GM23338 (cell line): ENCODE measurements around the gene MBOAT1. TPM values are rescaled to one million over a fixed set of nuclear protein-coding genes. Genes with fewer than 3 reads are reported as not detected.

Experiments
- ATAC-seq: fragments of 200-7000 bp; cut with Tn5 transposase; 3 replicates; pipeline ENCODE4 v1.9.1; 2020
- DNase-seq: peaks from one replicate; pipeline ENCODE4 v3.0.0-alpha.2; 2015; ENCODE audit warnings: low spot score
- H2AFZ ChIP-seq: fragments of 200-600 bp; sonication (generic); 2 replicates; pipeline ENCODE4 v1.8.0; 2016; ENCODE audit warnings: antibody characterized with exemption, mild to moderate bottlenecking, moderate library complexity
- H3F3A ChIP-seq: fragments of 200-600 bp; sonication (generic); replicated peaks from 2 replicates; pipeline ENCODE4 v1.8.0; 2017; ENCODE audit warnings: antibody characterized with exemption, mixed run types, low read depth
- H3K27ac ChIP-seq: fragments of 200-600 bp; sonication (generic); 2 replicates; pipeline ENCODE4 v1.6.1; 2016; ENCODE audit warnings: low read depth
- H3K27me3 ChIP-seq: fragments of 200-600 bp; sonication (generic); 2 replicates; pipeline ENCODE4 v1.8.0; 2016; ENCODE audit warnings: mild to moderate bottlenecking, mixed run types, moderate library complexity; ENCODE audit not compliant: insufficient read depth
- H3K36me3 ChIP-seq: fragments of 200-600 bp; sonication (generic); 2 replicates; pipeline ENCODE4 v1.8.0; 2016; ENCODE audit warnings: mild to moderate bottlenecking; ENCODE audit not compliant: insufficient read depth
- H3K4me1 ChIP-seq: fragments of 200-600 bp; sonication (generic); 2 replicates; pipeline ENCODE4 v1.8.0; 2016; ENCODE audit warnings: mild to moderate bottlenecking, moderate library complexity; ENCODE audit not compliant: insufficient read depth
- H3K4me2 ChIP-seq: fragments of 200-600 bp; sonication (generic); 2 replicates; pipeline ENCODE4 v1.7.1; 2017; ENCODE audit warnings: mixed run types
- H3K4me3 ChIP-seq: fragments of 200-600 bp; sonication (generic); 2 replicates; pipeline ENCODE4 v1.6.1; 2016; ENCODE audit warnings: mixed run types
- H3K79me2 ChIP-seq: fragments of 200-600 bp; sonication (generic); replicated peaks from 2 replicates; pipeline ENCODE4 v1.8.0; 2017; ENCODE audit warnings: mild to moderate bottlenecking; ENCODE audit not compliant: insufficient read depth
- H3K9me2 ChIP-seq: fragments of 200-600 bp; sonication (generic); 2 replicates; pipeline ENCODE4 v1.8.0; 2017; ENCODE audit not compliant: insufficient read depth
- H4K20me1 ChIP-seq: fragments of 200-600 bp; sonication (generic); replicated peaks from 2 replicates; pipeline ENCODE4 v1.8.0; 2017; ENCODE audit warnings: mild to moderate bottlenecking; ENCODE audit not compliant: insufficient read depth
- H3K27ac Mint-ChIP-seq: 2 replicates; pipeline ENCODE4 v1.8.0; 2020; ENCODE audit warnings: inconsistent platforms, mild to moderate bottlenecking, moderate library complexity, mixed read lengths
- H3K27me3 Mint-ChIP-seq: 3 replicates; pipeline ENCODE4 v1.8.0; 2022; ENCODE audit warnings: low read depth, mild to moderate bottlenecking, moderate library complexity, mixed read lengths, inconsistent platforms; ENCODE audit not compliant: insufficient read depth, poor library complexity
- H3K36me3 Mint-ChIP-seq: 3 replicates; pipeline ENCODE4 v1.8.0; 2021; ENCODE audit warnings: low read depth, mild to moderate bottlenecking, inconsistent platforms, moderate library complexity, mixed read lengths
- H3K4me1 Mint-ChIP-seq: 3 replicates; pipeline ENCODE4 v1.8.0; 2020; ENCODE audit warnings: mild to moderate bottlenecking, inconsistent platforms, mixed read lengths
- H3K4me3 Mint-ChIP-seq: 3 replicates; pipeline ENCODE4 v1.8.0; 2021; ENCODE audit warnings: moderate library complexity, mild to moderate bottlenecking, inconsistent platforms, mixed read lengths
- H3K9me3 Mint-ChIP-seq: 3 replicates; pipeline ENCODE4 v1.8.0; 2020; ENCODE audit warnings: moderate library complexity, mild to moderate bottlenecking, inconsistent platforms, mixed read lengths
- CREB1 ChIP-seq: fragments of 250-450 bp; sonication (Bioruptor Pico); IDR thresholded peaks from 2 replicates; pipeline ENCODE4 v1.5.0; 2020; ENCODE audit warnings: low read depth, mild to moderate bottlenecking, moderate library complexity
- ETS1 ChIP-seq: IDR thresholded peaks from 2 replicates; pipeline ENCODE4 v1.6.1; 2016; ENCODE audit warnings: antibody characterized with exemption
- EZH2 ChIP-seq: fragments of 200-600 bp; sonication (generic); IDR thresholded peaks from one replicate; pipeline ENCODE4 v1.8.0; 2017; ENCODE audit warnings: antibody characterized with exemption, mild to moderate bottlenecking, low read depth; ENCODE audit not compliant: unreplicated experiment
- EZH2phosphoT487 ChIP-seq: fragments of 200-600 bp; sonication (generic); IDR thresholded peaks from one replicate; pipeline ENCODE4 v1.8.1; 2018; ENCODE audit warnings: antibody characterized with exemption; ENCODE audit not compliant: unreplicated experiment
- JUNB ChIP-seq: IDR thresholded peaks from one replicate; pipeline ENCODE4 v1.6.1; 2016; ENCODE audit warnings: antibody characterized with exemption; ENCODE audit not compliant: unreplicated experiment
- NANOG ChIP-seq: IDR thresholded peaks from 2 replicates; pipeline ENCODE4 v1.6.1; 2016; ENCODE audit warnings: antibody characterized with exemption, borderline replicate concordance
- POLR2AphosphoS5 ChIP-seq: IDR thresholded peaks from 2 replicates; pipeline ENCODE4 v1.6.1; 2016; ENCODE audit warnings: antibody characterized with exemption, low read depth
- STAT1 ChIP-seq: IDR thresholded peaks from one replicate; pipeline ENCODE4 v1.6.1; 2016; ENCODE audit warnings: antibody characterized with exemption; ENCODE audit not compliant: unreplicated experiment
- ZNF114 ChIP-seq: fragments of 250-450 bp; sonication (Bioruptor Pico); IDR thresholded peaks from 2 replicates; pipeline ENCODE4 v1.5.0; 2020; ENCODE audit warnings: mild to moderate bottlenecking, moderate library complexity
- ZNF331 ChIP-seq: fragments of 250-450 bp; sonication (Bioruptor Pico); IDR thresholded peaks from 2 replicates; pipeline ENCODE4 v1.5.0; 2020; ENCODE audit warnings: low read depth, mild to moderate bottlenecking, moderate library complexity
- ZNF462 ChIP-seq: fragments of 250-450 bp; sonication (Bioruptor Pico); IDR thresholded peaks from 2 replicates; pipeline ENCODE4 v1.5.0; 2020; ENCODE audit warnings: mild to moderate bottlenecking, moderate library complexity
- polyA plus RNA-seq: library from polyadenylated mRNA; unstranded; fragments of >200 nt; fragmentation: Nextera tagmentation; extraction: Ambion mirVana; gene quantifications from 2 replicates; pipeline ENCODE4 v1.2.1, GENCODE V29; 2016
- total RNA-seq: library from RNA; depleted of rRNA; stranded (reverse); fragments of >200 nt; shearing (Covaris generic); gene quantifications from 2 replicates; pipeline ENCODE4 v1.2.3, GENCODE V29; 2014
- TF ChIP-seq, protein P1 (sequence below): IDR thresholded peaks from one replicate; pipeline ENCODE4 v1.6.1; 2018; ENCODE audit warnings: antibody characterized with exemption; ENCODE audit not compliant: unreplicated experiment

MBOAT1 gene
- total and polyA plus RNA-seq, 2 experiments from 2014 or later: 3.8 to 18.6 TPM

- no peak for TF ChIP-seq EZH2
- TF ChIP-seq STAT1: no peak
- TF ChIP-seq, protein P1, sequence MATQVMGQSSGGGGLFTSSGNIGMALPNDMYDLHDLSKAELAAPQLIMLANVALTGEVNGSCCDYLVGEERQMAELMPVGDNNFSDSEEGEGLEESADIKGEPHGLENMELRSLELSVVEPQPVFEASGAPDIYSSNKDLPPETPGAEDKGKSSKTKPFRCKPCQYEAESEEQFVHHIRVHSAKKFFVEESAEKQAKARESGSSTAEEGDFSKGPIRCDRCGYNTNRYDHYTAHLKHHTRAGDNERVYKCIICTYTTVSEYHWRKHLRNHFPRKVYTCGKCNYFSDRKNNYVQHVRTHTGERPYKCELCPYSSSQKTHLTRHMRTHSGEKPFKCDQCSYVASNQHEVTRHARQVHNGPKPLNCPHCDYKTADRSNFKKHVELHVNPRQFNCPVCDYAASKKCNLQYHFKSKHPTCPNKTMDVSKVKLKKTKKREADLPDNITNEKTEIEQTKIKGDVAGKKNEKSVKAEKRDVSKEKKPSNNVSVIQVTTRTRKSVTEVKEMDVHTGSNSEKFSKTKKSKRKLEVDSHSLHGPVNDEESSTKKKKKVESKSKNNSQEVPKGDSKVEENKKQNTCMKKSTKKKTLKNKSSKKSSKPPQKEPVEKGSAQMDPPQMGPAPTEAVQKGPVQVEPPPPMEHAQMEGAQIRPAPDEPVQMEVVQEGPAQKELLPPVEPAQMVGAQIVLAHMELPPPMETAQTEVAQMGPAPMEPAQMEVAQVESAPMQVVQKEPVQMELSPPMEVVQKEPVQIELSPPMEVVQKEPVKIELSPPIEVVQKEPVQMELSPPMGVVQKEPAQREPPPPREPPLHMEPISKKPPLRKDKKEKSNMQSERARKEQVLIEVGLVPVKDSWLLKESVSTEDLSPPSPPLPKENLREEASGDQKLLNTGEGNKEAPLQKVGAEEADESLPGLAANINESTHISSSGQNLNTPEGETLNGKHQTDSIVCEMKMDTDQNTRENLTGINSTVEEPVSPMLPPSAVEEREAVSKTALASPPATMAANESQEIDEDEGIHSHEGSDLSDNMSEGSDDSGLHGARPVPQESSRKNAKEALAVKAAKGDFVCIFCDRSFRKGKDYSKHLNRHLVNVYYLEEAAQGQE: no peak
- no peak for TF ChIP-seq POLR2AphosphoS5
- TF ChIP-seq ZNF114: no peak
- TF ChIP-seq ETS1: no peak
- no peak for TF ChIP-seq JUNB
Measured at GRCh38 chr6:20232188-20232587, 19.9 kb upstream of the MBOAT1 start (continued).

GRCh38 chr6:20230401-20231119, 18.3 kb upstream of the MBOAT1 start:
- H3K4me1 Mint-ChIP-seq: no peaks in the 10 kb centered on the region
- Histone ChIP-seq H3K27ac (no peak overlapping the region), H3F3A (no peaks in the 10 kb centered on the region), H3K79me2 (no peaks in the 10 kb centered on the region), H2AFZ (no peak overlapping the region), H4K20me1 (no peaks in the 10 kb centered on the region), H3K9me2 (no peaks in the 10 kb centered on the region), H3K36me3 (no peaks in the 10 kb centered on the region), H3K4me2 (no peak overlapping the region), H3K27me3 (no peaks in the 10 kb centered on the region), H3K4me1 (peaks cover 7% of the 10 kb centered on the region; the same call in 1 of the 2 replicates), H3K4me3 (no peak overlapping the region)
- no peak overlapping the region for H3K4me3 Mint-ChIP-seq
- no peak overlapping the region for H3K27ac Mint-ChIP-seq
- peaks cover 2% of the 10 kb centered on the region for H3K27me3 Mint-ChIP-seq
- DNase-seq: no peak
- H3K9me3 Mint-ChIP-seq: peaks cover 11% of the 10 kb centered on the region; the same call in 1 of the 3 replicates
- no peaks in the 10 kb centered on the region; the same call in 2 of the 3 replicates for H3K36me3 Mint-ChIP-seq
- no peak for ATAC-seq
- no peak for TF ChIP-seq NANOG
- no peak for TF ChIP-seq EZH2
- TF ChIP-seq ZNF331 (CRISPR knock-in tag): no peak
- no peak for TF ChIP-seq ZNF114
- no peak for TF ChIP-seq ETS1
- TF ChIP-seq ZNF462 (CRISPR knock-in tag): no peak
- no peak for TF ChIP-seq EZH2phosphoT487
- TF ChIP-seq POLR2AphosphoS5: no peak
- TF ChIP-seq CREB1: no peak
